GM19328 (cell line): ENCODE measurements around the gene EVA1A.

Experiments
- ATAC-seq: cut with Tn5 transposase; IDR thresholded peaks from one replicate; pipeline ENCODE4 v1.9.1; 2021; ENCODE audit warnings: mild to moderate bottlenecking, moderate library complexity; ENCODE audit not compliant: unreplicated experiment

Gene EVA1A

DNA sequence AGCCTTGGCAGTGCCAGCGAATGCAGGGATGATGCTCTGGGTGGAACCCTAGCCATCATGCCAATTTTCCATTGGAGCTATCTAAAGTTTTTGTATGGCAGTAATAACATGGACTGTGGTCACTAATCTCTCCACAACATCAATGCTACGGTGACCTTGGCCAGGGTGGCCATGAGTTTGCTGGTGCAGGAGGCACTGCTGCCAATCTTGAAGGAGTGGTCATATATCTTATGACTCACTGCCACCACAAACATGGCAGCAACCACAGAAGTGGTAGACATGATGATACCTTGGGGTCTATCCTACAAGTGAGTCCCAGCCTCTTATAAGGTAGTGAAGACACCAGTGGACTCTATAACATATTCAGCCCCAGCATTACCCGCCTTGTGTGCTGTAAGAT, 104.6 kb downstream of the EVA1A start:
- no peak for ATAC-seq

DNA sequence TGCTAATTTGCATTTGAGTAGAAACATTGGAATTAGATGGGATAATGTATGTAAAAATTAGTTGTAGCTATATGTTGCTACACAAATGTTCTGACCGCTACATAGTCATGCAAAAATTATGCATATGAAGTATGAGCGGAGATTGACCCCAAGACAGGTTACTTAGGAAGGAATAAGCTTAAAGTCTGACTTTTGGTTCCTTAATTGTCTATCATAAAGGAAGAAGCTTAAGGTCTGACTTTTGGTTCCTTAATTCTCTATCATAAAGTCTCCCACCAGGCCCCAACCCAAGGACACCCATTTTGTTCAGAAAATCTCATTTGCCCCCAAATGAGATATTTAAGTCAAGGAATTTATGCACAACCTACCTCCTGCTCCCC, 106.5 kb downstream of the EVA1A start:
- no peak for ATAC-seq

DNA sequence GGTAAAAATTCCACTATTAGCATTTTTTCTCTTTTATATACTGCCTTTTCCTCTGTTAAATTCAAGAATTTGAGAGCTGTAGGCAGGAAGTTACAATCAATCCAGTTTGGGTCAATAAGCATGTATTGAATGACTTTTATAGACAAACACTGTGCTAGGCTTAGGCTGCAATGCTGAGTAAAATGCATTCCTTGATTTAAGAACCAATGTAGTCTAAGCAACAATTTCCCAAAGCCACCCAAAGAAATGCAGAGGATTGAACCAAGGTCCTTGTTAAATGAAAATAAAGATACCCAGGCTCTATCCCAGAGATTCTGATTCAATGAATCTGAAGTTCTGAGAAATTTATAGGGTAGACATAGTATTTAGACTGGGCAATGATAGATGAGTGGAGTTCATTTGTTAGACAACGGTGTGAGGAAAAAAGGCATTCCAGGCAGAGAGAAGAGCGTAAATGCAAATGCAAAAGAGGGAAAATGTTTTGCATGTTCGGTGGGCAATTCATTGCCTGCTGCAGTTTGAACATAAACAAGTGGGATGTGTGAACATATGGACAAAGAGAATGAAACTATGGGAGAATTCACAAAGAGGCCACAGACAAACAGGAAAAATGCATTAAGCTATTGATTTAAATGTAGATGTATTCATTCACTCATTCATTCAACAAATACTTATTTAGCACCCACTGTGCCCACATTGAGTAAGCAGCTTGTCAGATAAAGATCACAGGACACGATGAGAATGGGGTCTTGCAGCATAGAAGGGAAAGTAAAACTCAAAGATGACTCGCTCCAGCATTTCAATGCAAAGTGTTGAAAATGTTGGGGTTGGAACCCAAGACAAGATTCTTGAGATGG, 107.1 kb downstream of the EVA1A start:
- no peak for ATAC-seq

DNA sequence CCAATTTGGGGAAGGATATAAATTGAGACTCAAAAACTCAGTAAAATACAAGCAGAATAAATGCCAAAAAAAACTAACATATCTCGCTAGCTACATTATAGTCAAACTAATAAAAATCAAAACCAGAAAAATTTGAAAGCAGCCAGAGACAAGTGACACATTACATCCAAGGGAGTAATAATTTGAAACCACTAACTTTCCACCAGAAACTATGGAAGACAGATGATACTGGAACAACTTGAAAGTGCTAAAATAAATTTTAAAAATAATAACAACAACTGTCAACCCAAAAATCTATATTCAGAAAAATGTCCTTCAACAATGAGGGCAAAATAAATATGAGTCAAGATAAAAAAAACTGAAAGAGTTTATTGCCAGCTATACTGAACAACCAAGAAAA, 110.7 kb downstream of the EVA1A start:
- no peak for ATAC-seq

DNA sequence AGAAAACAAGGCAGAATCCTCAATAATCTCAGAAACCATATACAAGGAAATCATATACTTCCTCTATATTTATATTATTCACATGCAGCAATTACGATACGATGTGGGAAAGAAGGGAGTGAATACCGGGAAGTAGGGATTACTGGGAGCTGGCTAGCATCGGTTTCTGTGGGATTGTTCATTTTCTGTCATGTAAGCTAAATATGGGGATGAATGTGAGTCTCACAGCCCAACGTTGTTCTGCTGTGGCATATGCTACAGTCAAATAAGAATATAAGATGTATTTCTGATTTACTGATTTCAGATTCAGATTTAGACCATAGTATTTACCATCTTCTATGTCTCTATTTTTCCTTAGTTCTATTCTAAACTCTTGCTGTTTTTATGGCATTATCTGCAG, 113.6 kb downstream of the EVA1A start:
- ATAC-seq: no peak
